Measurements from ENCODE around the gene UBR4.

UBR4 gene

DNA sequence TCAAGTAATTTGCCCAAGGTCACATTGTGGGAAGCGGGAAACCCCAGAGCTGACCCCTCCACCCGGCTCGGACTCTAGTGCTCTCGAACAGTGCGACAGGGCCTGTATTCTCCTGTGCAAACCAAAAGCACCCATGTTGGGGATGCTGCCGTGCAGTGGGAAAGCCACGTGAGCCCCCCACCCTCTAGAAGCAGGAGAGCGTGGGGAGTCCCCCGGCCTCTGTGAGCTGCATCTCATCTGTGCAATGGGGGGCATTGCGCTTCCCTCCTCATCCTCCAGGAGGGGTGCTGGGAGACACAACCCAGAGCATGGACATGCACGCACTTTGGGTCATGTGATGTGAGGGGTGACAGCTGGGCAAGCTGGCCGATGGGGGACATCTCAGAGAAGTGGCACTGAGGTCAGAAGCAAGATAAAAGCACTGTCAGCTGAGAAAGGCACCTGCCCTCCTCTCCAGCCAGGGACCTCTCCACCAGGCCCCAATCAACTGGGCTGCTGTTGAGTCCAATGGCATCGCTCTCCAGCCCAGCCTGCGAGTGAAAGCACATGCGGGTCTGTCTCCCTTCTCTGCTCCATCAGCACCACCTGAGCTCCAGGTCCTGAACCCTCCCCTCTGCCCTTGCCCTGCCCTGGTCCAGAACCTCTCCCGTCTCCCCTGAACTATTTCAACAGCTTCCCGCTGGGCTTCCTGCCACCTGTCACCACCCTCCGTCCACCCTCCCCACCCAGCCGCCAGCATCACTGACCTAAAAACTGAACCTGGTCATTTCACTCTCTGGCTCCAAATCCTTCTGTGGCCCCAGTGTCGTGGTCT is 177.2 kb downstream of the UBR4 start:
- DNase-seq: no peak

DNA sequence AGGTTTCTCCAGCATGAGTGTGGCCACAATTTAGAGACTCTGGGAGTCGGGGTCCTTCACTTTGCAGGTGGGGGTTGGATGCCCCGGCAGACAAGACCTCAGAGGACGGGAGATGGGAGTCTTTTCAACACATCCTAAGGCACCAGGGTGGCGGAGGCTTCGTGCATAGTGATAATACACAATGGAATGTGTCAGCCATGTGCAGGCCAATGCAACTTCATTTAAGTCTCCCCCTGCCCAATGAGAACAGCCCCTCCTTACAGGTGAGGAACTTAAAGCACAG is 177.7 kb downstream of the UBR4 start:
- DNase-seq: no peak

DNA sequence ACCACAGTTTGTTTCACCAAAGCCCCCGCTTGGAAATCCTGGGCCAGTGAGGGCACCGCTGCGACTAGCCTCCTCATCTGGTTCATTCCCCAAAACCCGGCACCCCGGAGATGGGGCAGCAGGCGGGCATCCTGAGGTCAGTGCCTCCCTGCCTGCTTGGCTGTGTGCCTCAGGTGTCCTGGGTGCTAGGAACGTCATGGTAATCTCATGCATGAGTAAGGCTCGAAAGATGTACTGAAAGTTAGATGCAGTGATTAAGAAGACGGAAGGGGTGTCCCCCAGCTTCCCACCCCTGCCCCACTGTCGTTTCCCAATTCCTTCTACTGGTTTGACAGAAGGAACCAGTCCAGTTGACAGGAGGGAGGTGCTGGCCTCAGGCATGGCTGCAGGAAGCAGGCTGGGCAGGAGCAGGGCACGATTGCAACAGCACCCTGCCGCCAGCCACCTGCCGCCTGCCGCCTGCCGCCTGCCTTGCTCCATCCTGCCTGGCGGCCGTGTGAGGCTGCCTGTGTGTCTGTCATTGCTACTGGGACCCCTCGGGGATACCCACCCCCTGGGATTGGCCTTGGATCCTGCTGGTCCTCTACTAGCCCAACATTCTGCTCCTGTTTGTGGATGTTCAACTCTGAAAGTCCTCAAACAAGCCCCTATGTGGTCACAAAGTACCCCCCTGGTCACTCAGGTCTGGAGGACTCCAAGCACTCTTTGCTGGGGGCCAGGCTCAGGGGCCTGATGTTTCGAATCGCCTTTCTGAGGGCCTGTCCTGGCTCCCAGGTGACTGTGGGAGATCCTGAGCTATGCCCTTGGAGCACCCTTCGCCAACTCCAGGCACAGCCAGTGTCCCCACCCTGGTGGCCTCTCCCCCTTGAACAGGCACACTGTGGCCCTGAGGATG is 180.6 kb downstream of the UBR4 start:
- DNase-seq: no peak

DNA sequence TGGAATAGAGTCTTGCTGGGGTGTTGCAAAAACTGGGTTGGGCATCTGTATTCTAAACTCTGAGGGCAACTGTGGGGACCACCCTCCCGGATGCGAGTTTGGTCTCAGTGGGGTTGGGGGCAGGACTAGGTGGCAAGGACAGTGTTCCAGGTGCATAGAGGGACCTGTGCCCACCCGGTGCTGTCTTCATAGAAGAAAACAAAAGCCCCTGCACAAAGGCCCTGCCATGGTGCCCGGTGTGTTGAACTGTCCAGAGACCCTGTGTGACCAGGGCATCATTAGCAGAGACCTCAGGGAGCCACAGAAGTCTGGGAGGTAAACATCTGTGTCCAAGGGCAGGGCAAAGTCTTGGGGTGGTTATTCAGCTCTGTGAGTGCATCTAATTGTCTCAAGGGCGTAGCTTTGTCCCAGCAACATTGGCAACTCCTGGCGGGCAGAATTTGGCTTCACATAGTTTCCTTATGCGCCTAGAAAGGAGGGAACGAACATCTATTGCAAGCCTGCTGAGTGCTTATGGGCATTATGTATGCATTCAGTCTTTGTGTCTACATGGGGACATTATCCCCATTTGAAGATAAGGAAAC is 181.4 kb downstream of the UBR4 start:
- no peak for DNase-seq

DNA sequence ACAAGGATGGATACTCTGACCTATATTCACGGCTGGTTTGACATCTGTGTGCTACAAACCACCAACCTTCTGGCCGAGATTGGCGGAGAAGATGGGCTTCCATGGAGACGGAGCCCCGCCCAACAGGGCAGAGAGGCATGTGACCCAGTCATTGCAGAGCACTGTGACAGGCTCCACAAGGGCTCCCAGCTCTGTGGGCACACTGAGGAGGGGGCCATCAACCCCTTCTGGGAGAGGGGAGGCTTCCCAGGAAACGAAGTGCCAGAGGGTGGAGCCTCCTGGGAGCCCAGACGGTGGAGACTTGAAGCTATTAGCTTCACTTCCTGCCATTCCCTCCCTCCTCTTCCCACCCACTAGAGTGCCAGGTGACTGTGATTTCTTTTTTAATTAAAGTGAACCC is 182.0 kb downstream of the UBR4 start:
- no peak for DNase-seq

Measured in hematopoietic multipotent progenitor cell treated with erythropoietin and hydrocortisone succinate and interleukin-3 and kit ligand, for 6 days (in vitro differentiated cells).